HG02938 (cell line): Measurements from ENCODE around the gene CYP26C1.
A peak's percentile ranks its signal among the peaks of the same experiment; 100 is the strongest.

ENCODE experiments used
- ATAC-seq: cut with Tn5 transposase; IDR thresholded peaks from one replicate; pipeline ENCODE4 v1.9.1; 2021; ENCODE audit warnings: mild to moderate bottlenecking, moderate library complexity; ENCODE audit not compliant: unreplicated experiment

Gene CYP26C1, protein sequence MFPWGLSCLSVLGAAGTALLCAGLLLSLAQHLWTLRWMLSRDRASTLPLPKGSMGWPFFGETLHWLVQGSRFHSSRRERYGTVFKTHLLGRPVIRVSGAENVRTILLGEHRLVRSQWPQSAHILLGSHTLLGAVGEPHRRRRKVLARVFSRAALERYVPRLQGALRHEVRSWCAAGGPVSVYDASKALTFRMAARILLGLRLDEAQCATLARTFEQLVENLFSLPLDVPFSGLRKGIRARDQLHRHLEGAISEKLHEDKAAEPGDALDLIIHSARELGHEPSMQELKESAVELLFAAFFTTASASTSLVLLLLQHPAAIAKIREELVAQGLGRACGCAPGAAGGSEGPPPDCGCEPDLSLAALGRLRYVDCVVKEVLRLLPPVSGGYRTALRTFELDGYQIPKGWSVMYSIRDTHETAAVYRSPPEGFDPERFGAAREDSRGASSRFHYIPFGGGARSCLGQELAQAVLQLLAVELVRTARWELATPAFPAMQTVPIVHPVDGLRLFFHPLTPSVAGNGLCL

DNA sequence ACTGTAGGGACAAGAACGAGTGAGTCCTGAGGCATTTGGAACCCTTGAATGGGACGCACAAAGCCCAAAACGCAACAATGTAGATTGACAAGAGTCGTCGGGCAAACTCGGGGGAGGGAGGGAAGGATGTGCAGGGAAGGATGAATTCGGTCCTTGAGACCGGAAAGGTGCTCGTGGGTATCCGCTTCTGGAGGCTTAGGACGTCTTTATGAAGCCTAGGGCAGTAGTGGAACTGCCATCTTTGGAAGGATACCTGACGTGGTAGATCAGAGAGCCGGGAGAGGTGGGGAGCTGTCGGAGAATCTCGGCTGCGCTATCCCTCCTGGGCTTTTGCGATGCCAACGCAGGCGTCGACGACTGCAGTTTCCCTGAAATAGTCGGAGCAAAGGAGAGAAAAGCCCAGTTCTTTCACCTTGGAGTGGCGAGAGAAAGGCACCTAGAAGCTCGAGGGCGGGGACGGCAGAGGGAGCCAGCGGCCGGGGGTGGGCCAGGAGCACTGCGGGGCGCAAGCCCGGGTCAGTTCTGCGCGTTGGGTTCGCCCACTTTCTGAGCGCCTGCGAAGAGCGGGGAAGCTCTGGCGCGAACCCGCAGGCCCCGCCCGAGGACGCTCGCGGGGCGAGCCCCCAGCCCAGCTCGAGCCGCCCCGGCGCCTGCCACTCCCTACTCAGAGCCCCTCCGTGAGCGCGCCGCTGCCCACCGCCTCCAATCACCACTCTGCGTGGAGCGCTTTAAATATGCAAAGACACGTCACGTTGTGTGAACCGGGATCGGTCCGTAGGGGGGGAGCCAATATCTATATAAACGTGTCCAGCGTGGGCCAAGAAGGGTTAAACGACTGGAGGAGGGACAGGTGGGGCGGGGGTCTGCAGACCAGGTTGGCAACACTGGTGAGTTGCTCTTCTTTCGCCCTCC is at the start of gene CYP26C1:
Gene CYP26C1, plus strand, starts transcription at position 824 of the 912 bp plus-strand sequence. CDS start 466 bp downstream, outside the sequence.
- no peak for ATAC-seq

DNA sequence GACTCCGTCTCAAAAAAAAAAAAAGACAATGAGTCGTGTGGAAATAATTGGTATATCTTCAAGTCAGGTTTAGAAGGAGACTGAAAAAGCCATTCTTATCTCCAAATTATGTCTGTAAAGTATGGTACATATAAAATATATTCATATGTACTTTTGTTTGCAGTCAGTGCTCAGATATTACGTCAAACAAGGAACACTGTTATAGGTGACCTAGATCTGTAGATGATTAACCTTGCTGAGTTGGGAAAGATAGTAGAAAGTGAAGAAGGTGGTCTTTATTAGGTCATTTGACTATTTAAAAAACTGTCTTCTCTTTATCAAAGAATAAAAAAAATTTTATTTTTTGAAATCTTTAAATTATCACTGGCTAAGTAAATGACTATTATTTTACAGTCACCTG is 44.9 kb upstream of the CYP26C1 start:
- no peak for ATAC-seq

DNA sequence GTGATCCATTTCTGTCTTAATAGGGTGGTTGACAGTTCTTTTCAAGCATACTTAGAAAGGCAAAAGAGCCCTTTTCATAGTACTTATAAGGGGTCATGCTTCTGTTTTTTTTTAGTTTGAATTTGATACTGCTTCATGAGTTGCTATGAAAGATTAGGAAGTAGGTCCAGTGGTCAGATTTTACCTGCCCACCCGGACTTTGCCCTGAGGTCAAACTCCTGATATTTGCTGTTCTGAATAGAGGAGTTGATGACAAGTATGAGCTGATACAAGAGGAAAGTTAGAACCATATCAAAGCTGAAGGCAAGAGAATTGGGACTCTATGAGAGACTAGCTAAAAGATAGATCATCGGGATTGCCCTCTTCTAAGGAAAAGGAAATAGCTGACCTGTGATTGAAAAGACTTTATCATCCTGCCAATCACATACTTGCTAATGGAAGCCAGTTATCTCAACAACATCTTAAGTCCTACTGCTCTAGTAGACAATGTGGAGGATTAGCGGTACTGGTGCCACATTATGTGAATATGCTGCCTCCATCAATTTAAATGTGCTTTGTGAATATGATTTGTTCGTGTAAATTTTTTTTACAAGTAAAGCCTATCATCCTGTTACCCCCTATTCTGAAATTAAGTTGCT is 37.5 kb upstream of the CYP26C1 start:
- ATAC-seq, result no peak

DNA sequence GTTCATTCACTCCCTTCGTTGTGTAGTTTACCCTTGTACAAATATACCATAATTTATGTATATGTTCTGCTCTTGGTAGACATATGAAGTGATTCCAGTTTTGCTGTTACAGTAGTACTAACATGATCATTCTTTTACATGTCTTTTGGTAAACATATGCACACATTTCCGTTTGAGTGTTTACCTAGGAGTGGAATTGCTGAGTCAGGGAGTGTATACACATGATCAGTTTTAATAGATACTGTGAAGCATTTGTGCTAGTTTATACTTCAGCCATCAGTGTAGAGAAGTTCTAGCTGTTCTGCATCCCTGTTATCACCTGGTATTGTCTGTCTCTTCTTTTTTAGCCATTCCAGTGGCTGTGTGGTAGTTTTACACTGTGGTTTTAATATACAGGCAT is 34.5 kb upstream of the CYP26C1 start:
- ATAC-seq, result no peak

DNA sequence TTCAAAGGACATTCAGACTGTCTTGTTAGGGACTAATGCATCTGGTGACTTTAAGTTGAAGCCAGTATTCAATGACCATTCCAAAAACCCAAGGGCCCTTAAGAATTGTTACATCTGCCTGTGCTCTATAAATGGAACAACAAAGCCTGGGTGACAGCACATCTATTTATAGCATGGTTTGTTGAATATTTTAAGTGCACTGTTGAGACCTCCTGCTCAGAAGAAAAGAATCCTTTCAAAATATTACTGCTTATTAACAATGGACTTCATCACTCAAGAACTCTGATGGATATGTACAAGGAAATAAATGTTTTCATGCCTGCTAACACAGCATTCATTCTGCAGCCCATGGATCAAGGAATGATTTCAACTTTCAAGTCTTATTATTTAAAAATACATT is 33.1 kb upstream of the CYP26C1 start:
- ATAC-seq, result no peak

- ATAC-seq, result no peak
Measured at GRCh38 chr10:93028883-93029282, 31.7 kb upstream of the CYP26C1 start.

- no peak for ATAC-seq
Measured at GRCh38 chr10:93030409-93030808, 30.2 kb upstream of the CYP26C1 start.

- no peak for ATAC-seq
Measured at GRCh38 chr10:93032105-93032808, 28.3 kb upstream of the CYP26C1 start.

GRCh38 chr10:93032809-93033137 is 27.8 kb upstream of the CYP26C1 start:
- ATAC-seq, result no peak

DNA sequence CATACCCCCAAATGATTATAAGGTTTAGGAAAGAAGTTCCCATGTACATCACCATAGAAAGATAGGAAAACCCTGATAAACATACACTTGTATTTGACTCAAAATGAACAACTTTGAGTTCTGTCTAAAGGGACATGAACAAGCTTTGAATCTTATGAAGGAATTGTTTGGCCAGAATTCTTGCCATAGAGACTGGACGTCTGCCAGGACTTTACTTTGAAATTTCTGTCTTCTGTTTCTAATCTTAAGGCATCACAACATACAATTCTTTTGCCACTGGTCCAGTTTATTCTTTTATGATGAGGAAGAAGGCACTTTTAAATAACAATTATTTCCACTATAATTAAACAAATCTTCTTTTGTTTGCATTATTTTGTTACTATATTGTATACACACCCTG is 26.2 kb upstream of the CYP26C1 start:
- ATAC-seq, result no peak

GRCh38 chr10:93039110-93039509 is 21.5 kb upstream of the CYP26C1 start:
- ATAC-seq, result no peak

DNA sequence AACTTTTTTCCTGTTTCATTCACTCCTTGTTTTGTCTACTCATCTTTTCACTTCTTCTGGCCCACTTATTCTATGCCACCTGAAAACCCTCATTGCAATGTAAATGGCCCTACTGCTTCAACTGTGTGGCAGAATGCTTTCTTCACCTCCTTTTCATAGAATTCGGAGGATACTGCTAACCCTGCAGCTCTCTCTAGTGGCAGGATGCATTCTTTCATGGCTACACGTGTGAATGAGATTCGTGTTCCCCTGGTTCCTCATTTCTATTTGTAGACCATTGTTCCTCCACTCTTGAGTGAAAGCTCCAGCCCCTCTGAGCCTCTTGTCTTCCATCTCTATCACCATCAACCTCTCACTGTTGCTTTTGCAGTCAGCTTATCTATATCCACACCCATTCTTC is 20.9 kb upstream of the CYP26C1 start:
- no peak for ATAC-seq

- no peak for ATAC-seq
Measured at GRCh38 chr10:93054486-93054885, 6.1 kb upstream of the CYP26C1 start.

DNA sequence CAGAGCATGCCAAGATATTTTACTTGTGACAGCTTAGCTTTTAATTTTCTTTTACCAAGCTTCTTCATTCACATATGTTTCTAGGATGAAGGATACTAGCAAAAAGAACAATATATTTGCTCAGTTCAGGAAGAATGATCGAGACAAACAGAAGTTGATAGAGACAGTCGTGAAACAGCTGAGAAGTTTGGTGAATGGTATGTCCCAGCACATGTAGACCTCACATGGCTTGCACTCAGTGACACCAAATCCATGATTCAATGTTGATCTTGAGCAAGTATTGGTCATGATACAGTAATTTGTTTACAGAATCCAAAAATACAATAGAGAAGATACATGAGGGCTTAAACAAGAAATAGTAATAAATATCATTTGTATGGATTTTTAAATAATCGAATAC is 2.5 kb upstream of the CYP26C1 start:
- no peak for ATAC-seq

DNA sequence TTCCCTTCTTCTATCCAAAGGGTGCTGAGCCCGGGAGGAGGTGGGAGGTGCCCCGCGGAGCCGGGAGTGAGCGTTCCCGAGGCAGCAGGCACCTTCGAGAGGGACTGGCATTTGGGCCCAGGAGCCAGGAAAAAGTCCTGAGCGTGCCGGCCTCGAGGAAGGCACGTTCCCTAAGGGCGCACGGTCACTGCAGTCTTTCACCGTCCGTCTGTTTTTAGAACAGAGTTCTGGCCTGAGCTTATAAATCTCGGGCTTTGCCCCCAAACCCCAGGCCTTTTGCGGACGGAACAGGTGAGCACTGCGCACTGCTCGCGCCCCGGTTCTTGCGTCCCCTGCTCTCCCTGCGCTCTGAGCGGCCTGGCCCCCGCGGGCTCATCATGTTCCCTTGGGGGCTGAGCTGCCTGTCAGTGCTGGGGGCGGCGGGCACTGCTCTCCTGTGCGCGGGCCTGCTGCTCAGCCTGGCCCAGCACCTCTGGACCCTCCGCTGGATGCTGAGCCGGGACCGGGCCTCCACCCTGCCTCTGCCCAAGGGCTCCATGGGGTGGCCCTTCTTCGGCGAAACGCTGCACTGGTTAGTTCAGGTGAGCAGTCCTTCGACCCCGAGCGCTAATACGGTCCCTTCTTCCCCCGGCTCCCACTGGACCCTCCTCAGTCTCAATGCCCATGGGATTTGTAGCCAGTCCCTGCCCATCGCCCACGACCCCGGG is 442 bp downstream of the CYP26C1 start:
- ATAC-seq, result no peak

DNA sequence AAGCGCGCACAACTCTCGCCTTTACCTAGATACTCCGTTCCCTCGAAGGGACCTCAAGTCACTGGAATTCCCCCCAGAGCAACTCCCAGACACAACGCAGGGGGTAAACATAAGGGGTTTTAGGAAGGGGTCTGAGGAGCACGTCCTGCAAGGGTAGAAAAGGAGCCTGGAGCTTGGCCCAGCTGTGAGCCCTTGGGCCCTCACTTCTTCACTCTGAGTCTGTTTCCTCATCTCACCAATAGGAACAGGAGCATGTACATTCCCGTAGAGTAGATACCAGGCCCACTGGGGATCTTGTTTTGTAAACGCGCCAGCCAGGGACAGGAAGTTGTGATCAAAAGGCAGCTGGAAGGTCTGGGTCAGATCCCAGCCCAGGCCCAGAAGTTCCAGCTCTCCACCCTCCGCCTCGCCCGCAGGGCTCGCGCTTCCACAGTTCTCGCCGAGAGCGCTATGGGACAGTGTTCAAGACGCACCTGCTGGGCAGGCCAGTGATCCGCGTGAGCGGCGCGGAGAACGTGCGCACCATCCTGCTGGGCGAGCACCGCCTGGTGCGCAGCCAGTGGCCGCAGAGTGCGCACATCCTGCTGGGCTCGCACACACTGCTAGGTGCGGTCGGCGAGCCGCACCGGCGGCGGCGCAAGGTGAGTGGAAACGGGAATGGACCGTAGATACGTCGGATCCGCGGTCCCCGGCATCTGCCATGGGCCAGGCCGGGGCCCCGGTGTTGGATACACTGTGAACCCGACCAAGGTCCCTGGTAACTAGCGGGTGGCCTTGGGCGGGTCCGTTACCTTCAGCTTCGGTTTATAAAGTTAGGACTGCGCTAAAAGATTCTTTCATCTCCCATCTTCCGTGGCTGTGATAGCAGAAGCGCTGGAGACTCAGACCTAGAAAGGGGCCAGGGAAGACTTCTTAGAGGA is 1.3 kb downstream of the CYP26C1 start:
- ATAC-seq, result no peak

GRCh38 chr10:93062514-93063143 is 2.0 kb downstream of the CYP26C1 start:
- peak; percentile 63 for ATAC-seq

DNA sequence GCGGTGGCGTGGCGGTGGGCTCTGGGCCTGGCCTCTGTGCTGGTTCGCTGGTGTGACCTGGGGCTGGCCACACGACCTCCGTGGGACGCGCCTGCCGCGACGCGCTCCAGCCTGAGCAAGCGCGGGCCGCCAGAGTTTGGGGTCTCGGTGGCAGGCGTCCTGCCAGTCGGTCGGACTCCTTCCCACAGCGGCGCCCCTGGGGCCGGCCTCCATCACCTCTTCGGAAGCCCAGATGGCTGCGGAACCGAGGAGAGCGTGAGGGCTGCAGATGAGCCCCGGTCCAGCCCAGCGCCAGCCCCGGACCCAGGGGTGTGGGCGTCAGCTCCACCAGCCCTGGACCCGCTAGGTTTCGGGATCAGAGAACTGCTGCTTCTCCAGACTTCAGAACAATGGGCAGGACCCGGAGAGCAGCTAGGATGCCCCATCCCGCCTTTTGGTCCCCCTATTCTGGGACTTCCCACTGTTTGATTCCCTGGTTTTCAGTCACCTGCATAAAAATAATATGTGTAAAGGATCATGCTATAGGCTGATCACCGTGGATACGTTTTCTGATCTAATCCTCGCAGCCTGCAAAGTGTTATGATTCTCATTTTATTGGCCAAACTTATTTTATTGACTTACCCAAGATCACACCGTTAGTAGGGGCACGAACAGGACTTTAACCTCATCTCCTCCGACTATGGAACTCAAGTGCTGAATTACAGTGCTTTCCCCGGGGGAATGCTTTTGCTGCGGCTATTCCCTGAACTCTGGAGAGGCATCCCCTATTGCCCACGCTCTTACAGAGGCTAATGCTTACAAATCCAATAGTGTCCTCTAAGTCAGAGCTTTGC is 2.8 kb downstream of the CYP26C1 start:
- no peak for ATAC-seq
